Inferior parietal cortex (tissue), 1 donor: ENCODE results near the gene GNL3.
A peak's percentile ranks its signal among the peaks of the same experiment; 100 is the strongest.
"Not testable (repeated sequence)": the region's sequence is repeated elsewhere in the genome, so short reads cannot be mapped to it uniquely, and the experiment has no call there.

Experiments used
- DNase-seq: peaks from one replicate; pipeline ENCODE4 v3.0.0-alpha.2; 2016; ENCODE audit errors: extremely low spot score

GNL3 gene

DNA sequence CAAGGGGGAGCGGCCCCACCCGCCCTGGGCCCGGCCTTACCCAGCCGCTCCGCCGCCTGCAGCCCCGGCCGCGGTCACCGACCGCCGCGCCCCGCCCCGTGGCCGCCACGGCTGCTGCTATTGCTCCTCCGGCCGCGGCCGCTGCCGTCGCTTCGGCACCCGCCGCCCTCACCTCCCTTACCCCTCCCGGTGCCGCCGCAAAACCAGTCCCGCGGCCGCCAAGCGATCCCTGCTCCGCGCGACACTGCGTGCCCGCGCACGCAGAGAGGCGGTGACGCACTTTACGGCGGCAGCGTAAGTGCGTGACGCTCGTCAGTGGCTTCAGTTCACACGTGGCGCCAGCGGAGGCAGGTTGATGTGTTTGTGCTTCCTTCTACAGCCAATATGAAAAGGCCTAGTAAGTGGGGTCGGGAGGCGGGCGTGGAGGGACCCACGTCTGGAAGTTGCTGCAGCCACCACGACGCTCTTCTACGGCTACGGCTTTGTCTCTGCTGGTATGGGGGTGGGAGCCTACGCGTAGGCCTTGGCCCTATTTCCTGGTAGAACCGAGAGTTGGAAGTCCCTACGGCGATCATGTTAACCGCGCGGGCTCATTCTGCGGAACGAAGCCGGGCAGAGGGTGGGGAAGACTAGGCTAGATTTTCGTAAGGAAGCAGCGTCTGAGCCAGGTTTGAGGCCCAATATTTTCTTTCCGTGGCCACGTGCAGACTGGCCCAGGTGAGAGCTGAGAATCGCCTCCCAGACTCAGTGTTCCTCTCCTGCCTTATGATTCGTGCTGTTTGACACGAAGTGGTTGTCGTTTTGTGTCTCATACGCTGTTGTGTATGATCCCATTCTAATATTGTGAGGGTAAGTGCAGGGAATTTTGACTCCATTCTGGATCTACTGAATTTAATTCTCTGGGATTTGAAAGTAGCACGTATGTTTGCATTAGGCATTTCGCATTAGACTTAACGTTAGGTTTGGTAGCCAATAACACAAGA is at the start of gene GNL3, which contains the start of gene PBRM1:
GNL3 (plus strand) TSS at position 324 of the 983 bp plus-strand sequence; CDS start at position 385, 61 bp downstream.
PBRM1 (minus strand) TSS at position 205 of the 983 bp plus-strand sequence.
- DNase-seq, result peak; percentile 96

DNA sequence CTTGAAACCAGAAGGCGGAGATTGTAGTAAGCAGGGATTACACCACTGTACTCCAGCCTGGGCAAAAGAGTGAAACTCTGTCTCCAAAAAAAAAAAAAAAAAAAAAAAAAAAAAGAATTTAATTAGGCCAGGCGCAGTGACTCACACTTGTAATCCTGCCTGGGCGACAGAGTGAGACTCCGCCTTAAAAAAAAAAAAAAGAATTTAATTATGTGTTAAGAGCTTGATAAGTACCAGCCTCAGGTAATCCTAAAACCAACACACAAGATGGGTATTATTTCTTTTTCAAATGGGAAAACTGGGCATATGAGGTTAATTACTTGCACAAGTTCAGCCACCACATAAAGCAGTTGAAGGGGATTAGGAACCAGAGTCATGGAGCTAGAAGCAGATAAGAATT is 49.2 kb upstream of the GNL3 start:
- DNase-seq, result no peak

- DNase-seq, result no peak
These were observed 40.3 kb upstream of the GNL3 start for GRCh38 chr3:52645549-52645948.

DNA sequence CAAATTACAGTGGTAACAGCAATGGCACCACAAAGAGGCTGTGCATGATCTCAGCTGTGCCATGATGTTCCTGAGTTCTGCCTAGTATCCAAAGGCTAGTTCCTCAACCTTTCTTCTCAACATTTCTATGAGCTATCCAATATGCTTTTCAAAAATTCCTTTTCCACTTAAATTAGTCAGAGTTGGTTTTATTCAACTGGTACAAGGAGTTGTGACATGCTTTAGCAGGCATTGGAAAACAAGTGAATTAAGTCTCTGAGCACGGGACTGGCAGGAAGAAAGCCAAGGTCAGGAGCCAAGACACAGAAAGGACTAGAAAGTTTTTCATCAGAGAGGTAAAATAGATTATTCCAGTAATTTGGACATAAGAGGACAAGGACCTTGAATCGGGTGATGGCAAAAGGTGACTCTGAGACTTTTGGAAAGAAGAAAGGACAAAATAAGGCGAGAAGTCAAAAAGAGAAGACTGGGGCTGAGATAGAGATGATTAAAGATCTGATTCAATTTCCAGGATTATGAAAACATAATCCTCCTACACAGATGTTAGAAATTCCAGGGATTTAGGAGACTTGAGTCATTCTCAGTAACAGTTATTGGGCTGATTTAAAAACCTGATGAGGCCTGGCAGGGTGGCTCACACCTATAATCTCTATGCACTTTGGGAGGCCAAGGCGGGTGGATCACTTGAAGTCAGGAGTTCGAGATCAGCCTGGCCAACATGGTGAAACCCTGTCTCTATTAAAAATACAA is 36.2 kb upstream of the GNL3 start:
- DNase-seq, result no peak

GRCh38 chr3:52650439-52650838 is 35.4 kb upstream of the GNL3 start:
- DNase-seq, result no peak

GRCh38 chr3:52651592-52651991 is 34.2 kb upstream of the GNL3 start:
- DNase-seq, result no peak

DNA sequence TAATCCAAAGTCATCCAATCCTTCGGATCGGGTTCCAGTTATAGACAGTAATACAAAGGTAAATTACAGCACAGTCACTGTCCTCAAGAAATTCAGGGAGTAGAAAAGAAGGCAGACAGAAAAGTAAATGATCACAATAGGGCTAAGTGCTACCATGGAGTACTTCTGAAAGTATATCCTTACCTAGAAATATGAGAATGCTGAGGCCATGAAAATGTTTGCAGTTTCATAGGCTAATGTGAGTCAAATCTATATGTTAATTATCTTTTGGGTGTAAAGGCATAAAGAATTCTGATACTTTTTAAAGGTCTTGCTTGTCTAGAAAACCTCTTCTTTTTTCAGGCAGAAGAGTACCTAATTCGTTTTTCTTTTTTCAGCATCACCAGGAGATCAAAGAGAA is 29.9 kb upstream of the GNL3 start:
- no peak for DNase-seq

DNA sequence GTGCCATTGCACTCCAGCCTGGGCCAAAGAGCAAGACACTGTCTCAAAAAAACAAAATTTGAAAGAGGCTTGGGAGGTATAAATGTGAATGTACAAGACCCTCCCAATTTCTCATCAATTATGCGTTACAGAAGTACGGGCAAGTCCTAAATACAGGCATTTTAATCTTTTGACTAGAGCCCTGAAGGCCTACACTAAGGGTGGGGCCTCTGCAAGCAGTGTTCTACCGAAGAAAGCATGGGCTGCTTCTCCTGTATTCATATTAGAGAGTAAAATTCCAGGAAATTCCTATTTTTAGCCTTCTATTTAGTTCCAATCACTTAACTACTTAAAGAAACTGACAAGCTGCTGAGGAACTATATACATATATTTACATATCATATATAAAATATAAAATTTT is 25.8 kb upstream of the GNL3 start:
- DNase-seq, result no peak

DNA sequence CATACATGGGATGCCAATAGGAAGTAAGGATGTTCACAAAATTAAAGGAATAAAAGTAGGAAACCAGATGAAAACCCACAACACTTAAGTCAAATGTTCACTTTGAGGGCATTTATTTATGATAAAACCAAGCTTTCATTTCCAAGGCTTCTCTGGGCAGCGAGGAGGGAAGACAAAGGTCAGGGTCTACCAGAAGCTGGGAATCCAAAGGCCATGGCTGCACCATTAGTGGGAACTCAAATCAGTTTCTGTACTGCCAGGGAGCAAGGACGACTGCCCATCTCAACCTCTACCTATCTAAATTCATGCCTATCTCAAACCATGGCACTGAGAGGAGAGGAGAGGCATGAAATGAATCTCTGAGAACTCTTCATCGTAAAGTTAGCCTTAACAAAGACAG is 22.7 kb upstream of the GNL3 start:
- no peak for DNase-seq

- no peak for DNase-seq
These were observed 15.0 kb upstream of the GNL3 start for GRCh38 chr3:52670621-52671521.

- no peak for DNase-seq
These were observed 14.2 kb upstream of the GNL3 start for GRCh38 chr3:52671676-52672075.

DNA sequence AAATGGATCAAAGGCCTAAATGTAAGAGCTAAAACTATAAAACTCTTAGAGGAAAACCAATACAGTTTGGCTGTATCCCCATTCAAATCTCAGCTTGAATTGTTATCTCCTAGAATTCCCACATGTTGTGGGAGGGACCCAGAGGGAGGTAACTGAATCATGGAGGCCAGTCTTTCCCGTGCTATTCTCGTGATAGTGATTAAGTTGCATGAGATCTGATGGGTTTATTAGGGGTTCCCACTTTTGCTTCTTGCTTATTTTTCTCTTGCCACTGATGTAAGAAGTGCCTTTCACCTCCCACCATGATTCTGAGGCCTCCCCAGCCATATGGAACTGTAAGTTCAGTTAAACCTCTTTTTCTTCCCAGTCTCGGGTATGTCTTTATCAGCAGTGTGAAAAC is 9.6 kb upstream of the GNL3 start:
- DNase-seq, result not testable (repeated sequence)

DNA sequence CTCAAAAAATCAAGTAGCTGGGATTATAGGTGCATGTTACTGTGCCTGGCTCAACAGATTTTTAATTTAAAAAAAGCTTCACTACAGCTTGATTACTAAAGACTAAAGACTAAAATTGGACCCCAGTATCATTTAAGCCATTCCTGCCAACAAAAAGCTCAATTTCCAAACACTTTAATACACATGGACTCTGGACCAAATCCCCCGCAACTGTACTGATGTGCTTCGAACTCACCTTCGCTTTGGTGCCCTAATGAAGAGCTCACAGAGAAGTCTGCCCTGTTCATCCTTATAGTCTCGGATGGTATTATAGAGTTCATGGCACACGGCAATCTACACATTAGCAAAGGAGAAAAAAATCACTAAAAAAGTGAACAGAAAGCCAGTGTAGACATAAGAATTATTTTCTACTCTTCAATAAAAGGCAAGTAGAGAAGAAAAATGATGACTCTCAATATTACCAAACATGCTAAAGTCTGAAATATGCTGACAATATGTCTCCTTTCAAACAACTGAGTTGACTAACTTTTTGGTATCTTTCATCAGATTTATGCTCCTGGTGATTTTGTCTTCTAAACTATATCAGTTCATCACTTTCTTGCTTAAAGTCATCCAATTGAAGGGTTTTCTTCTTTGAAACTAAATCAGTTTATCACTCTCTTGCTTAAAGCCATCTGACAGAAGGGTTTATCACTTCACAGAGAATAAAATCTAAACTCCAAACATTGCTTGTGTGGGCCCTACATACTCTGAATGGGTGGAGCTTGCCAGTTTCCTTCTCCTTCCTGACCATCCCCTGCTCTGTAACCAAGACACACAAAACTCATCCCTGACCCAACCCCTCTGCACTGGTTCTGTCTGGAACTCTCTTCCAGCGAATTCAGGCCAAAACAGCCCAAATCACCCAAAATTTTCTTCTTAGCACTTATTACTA is 7.3 kb upstream of the GNL3 start:
- no peak for DNase-seq

GRCh38 chr3:52679199-52679538 is 6.7 kb upstream of the GNL3 start:
- DNase-seq, result no peak

- no peak for DNase-seq
These were observed 6.0 kb upstream of the GNL3 start for GRCh38 chr3:52679811-52680210.

GRCh38 chr3:52681596-52681995 is 4.2 kb upstream of the GNL3 start:
- no peak for DNase-seq

- DNase-seq, result no peak
These were observed 3.8 kb upstream of the GNL3 start for GRCh38 chr3:52682016-52682415.

GRCh38 chr3:52683611-52684010 is 2.2 kb upstream of the GNL3 start:
- DNase-seq, result no peak

- DNase-seq, result no peak
These were observed 1.6 kb upstream of the GNL3 start for GRCh38 chr3:52684184-52684583.

DNA sequence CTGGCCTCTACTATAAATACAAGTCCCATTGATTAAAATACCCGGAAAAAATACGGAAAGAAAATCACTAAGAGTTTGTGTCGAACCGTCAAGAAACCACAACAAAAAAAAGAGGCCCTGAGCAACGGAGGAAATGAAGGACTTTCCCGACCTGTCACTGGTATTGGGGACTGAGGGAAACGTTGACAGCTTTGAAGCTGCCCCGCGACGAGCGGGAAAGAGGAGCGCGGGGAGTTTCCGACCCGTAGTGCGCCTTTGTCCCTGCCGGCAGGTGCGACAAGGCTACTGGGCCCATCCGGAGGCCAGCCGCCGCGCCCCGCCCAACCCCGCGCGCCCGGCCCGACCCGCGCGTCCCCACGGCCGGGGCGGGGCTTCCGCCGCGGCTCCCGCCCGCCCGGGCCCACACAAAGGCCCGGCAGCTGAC is 535 bp upstream of the GNL3 start:
- DNase-seq, result peak; percentile 63

GRCh38 chr3:52688266-52688665 is 2.4 kb downstream of the GNL3 start:
- DNase-seq, result no peak
